Upper lobe of right lung (tissue), 1 donor: Measurements from ENCODE around the gene CLDN5. TPM values are rescaled to one million over a fixed set of nuclear protein-coding genes. Genes with fewer than 3 reads are reported as not detected.

Experiments used
- ATAC-seq: fragments of 200-7000 bp; cut with Tn5 transposase; one replicate; pipeline ENCODE4 v1.9.1; 2020; ENCODE audit warnings: mild to moderate bottlenecking, moderate library complexity
- DNase-seq: peaks from one replicate; pipeline ENCODE4 v3.0.0-alpha.2; 2020
- H3K27ac ChIP-seq: fragments of 200-600 bp; one replicate; pipeline ENCODE4 v1.8.0; 2022
- H3K27me3 ChIP-seq: fragments of 200-600 bp; one replicate; pipeline ENCODE4 v1.8.0; 2022; ENCODE audit warnings: mild to moderate bottlenecking
- H3K36me3 ChIP-seq: fragments of 200-600 bp; one replicate; pipeline ENCODE4 v1.8.0; 2022
- H3K4me1 ChIP-seq: fragments of 200-600 bp; one replicate; pipeline ENCODE4 v1.8.0; 2022
- H3K4me3 ChIP-seq: fragments of 200-600 bp; one replicate; pipeline ENCODE4 v1.8.0; 2022; ENCODE audit warnings: mild to moderate bottlenecking
- H3K9me3 ChIP-seq: fragments of 200-600 bp; one replicate; pipeline ENCODE4 v1.8.0; 2022
- CTCF ChIP-seq: fragments of 200-600 bp; IDR thresholded peaks from one replicate; pipeline ENCODE4 v1.8.0; 2022; ENCODE audit warnings: antibody characterized with exemption
- intact Hi-C: fragments of 100-400 bp; cut with DNase I; formaldehyde crosslinking; loops from one replicate; pipeline ENCODE4 v1.11.0; 2022
- total RNA-seq: library from RNA; stranded (reverse); fragmentation: NEBNext Ultra II Directional; extraction: Animal tissue kit (Norgen Biotek cat#: 25700); gene quantifications from one replicate; pipeline ENCODE4 v1.2.1, GENCODE V29; 2021
- donor health status: DM: no; HTN: yes; CAD: no; lungs with severe emphysema.

CLDN5 gene
- total RNA-seq, 1 donor from 2014 or later, result 274 TPM

- Histone ChIP-seq H3K36me3 (peaks cover 4% of the 10 kb centered on the region), H3K9me3 (no peaks in the 10 kb centered on the region), H3K4me1 (peaks cover 5% of the 10 kb centered on the region), H3K4me3 (peak overlapping the region; percentile 49), H3K27ac (peak overlapping the region; percentile 78), H3K27me3 (peaks cover 49% of the 10 kb centered on the region)
- ATAC-seq, result peak; percentile 35
- intact Hi-C loops, result loop anchor here (10.0 kb wide), 1 partner anchor 90 kb away; no protein-coding TSS in a partner anchor
- no peak for DNase-seq
- TF ChIP-seq CTCF, result no peak
Observed at GRCh38 chr22:19525116-19525660, 978 bp upstream of the CLDN5 start.

- TF ChIP-seq CTCF, result no peak
- Histone ChIP-seq H3K27me3 (peaks cover 39% of the 10 kb centered on the region), H3K36me3 (peaks cover 4% of the 10 kb centered on the region), H3K27ac (peak overlapping the region; percentile 78), H3K9me3 (no peaks in the 10 kb centered on the region), H3K4me1 (peaks cover 5% of the 10 kb centered on the region), H3K4me3 (peak overlapping the region; percentile 49)
- intact Hi-C loops, result loop anchor here (10.0 kb wide), 1 partner anchor 91 kb away; no protein-coding TSS in a partner anchor
- no peak for DNase-seq
- no peak for ATAC-seq
Observed at GRCh38 chr22:19523240-19524169, 705 bp downstream of the CLDN5 start.

GRCh38 chr22:19522881-19523239 lies 1.4 kb downstream of the CLDN5 start:
- H3K36me3 ChIP-seq, result peaks cover 4% of the 10 kb centered on the region
- H3K9me3 ChIP-seq, result no peaks in the 10 kb centered on the region
- intact Hi-C loops, result loop anchor here (10.0 kb wide), 1 partner anchor 92 kb away; no protein-coding TSS in a partner anchor
- peaks cover 35% of the 10 kb centered on the region for H3K27me3 ChIP-seq
- no peak for TF ChIP-seq CTCF
- ATAC-seq, result no peak
- DNase-seq, result no peak
- H3K4me1 ChIP-seq, result peaks cover 3% of the 10 kb centered on the region
- H3K4me3 ChIP-seq, result peak overlapping the region; percentile 49
- H3K27ac ChIP-seq, result peak overlapping the region; percentile 78

- DNase-seq, result no peak
- no peak for TF ChIP-seq CTCF
- Histone ChIP-seq H3K27ac (peak overlapping the region; percentile 78), H3K27me3 (peaks cover 35% of the 10 kb centered on the region), H3K4me1 (no peaks in the 10 kb centered on the region), H3K4me3 (peak overlapping the region; percentile 49), H3K36me3 (peaks cover 4% of the 10 kb centered on the region), H3K9me3 (no peaks in the 10 kb centered on the region)
- intact Hi-C loops, result loop anchor here (10.0 kb wide), 1 partner anchor 92 kb away; no protein-coding TSS in a partner anchor
- ATAC-seq, result no peak
Observed at GRCh38 chr22:19522190-19522880, 1.9 kb downstream of the CLDN5 start.

GRCh38 chr22:19520566-19521305 lies 3.5 kb downstream of the CLDN5 start:
- intact Hi-C loops, result loop anchor here (10.0 kb wide), 1 partner anchor 94 kb away; no protein-coding TSS in a partner anchor
- TF ChIP-seq CTCF, result no peak
- H3K4me1 ChIP-seq, result no peaks in the 10 kb centered on the region
- H3K9me3 ChIP-seq, result no peaks in the 10 kb centered on the region
- ATAC-seq (no peak), DNase-seq (peak; percentile 19)
- peaks cover 29% of the 10 kb centered on the region for H3K27me3 ChIP-seq
- H3K4me3 ChIP-seq, result peak overlapping the region; percentile 49
- H3K36me3 ChIP-seq, result peaks cover 4% of the 10 kb centered on the region
- peak overlapping the region; percentile 78 for H3K27ac ChIP-seq
